SKM-1 (cell line): ENCODE data around the gene GCNT1.
"Not testable (repeated sequence)": the region's sequence is repeated elsewhere in the genome, so short reads cannot be mapped to it uniquely, and the experiment has no call there.

Experiments used
- DNase-seq: peaks from one replicate; lab custom pipeline; 2025; ENCODE audit not compliant: unreplicated experiment; lab: John Stamatoyannopoulos, UW

Gene GCNT1

GRCh38 chr9:76441551-76442322, 17.2 kb upstream of the GCNT1 start:
- DNase-seq = no peak

GRCh38 chr9:76443887-76444286, 15.1 kb upstream of the GCNT1 start:
- DNase-seq = no peak

- DNase-seq = no peak
Observed at GRCh38 chr9:76444322-76444929, 14.6 kb upstream of the GCNT1 start.

- no peak for DNase-seq
Observed at GRCh38 chr9:76445976-76446375, 13.0 kb upstream of the GCNT1 start.

- DNase-seq = no peak
Observed at GRCh38 chr9:76448501-76448900, 10.5 kb upstream of the GCNT1 start.

GRCh38 chr9:76451234-76451633, 7.7 kb upstream of the GCNT1 start:
- DNase-seq = no peak

- no peak for DNase-seq
Observed at GRCh38 chr9:76452839-76453238, 6.1 kb upstream of the GCNT1 start.

GRCh38 chr9:76453785-76454184, 5.2 kb upstream of the GCNT1 start:
- no peak for DNase-seq

GRCh38 chr9:76454311-76454710, 4.7 kb upstream of the GCNT1 start:
- DNase-seq = no peak

GRCh38 chr9:76456202-76456926, 2.6 kb upstream of the GCNT1 start:
- DNase-seq = no peak

- no peak for DNase-seq
Observed at GRCh38 chr9:76459694-76460635, 983 bp downstream of the GCNT1 start.

- DNase-seq = no peak
Observed at GRCh38 chr9:76462126-76462525, 3.1 kb downstream of the GCNT1 start.

GRCh38 chr9:76463211-76463610, 4.2 kb downstream of the GCNT1 start:
- DNase-seq = no peak

- DNase-seq = no peak
Observed at GRCh38 chr9:76464706-76465105, 5.7 kb downstream of the GCNT1 start.

GRCh38 chr9:76465442-76466298, 6.7 kb downstream of the GCNT1 start:
- DNase-seq = no peak

GRCh38 chr9:76466299-76466605, 7.3 kb downstream of the GCNT1 start:
- no peak for DNase-seq

GRCh38 chr9:76474419-76474818, 15.4 kb downstream of the GCNT1 start:
- no peak for DNase-seq

GRCh38 chr9:76475686-76476085, 16.7 kb downstream of the GCNT1 start:
- DNase-seq = no peak

GRCh38 chr9:76477818-76478217, 18.8 kb downstream of the GCNT1 start:
- not testable (repeated sequence) for DNase-seq

GRCh38 chr9:76478226-76478625, 19.2 kb downstream of the GCNT1 start:
- DNase-seq = no peak
